SK-N-SH (cell line): ENCODE data around the gene NKX2-3. TPM values are rescaled to one million over a fixed set of nuclear protein-coding genes. Genes with fewer than 3 reads are reported as not detected.

Experiments used
- CTCF ChIA-PET: fragments of 300-600, 350-600 bp; formaldehyde crosslinking; extraction: SDS; loops from one replicate; lab custom pipeline; 2021; lab: Yijun Ruan, JAX
- POLR2A ChIA-PET: fragments of 350-600 bp; sonication (Branson Sonifier 250); formaldehyde crosslinking; extraction: SDS; loops from one replicate; lab custom pipeline; 2020; ENCODE audit warnings: antibody characterized with exemption, inconsistent platforms; lab: Yijun Ruan, JAX
- DNase-seq: peaks from one replicate; pipeline ENCODE4 v3.0.0; 2012
- H2AFZ ChIP-seq: fragments of 200-600 bp; sonication (generic); 2 replicates; pipeline ENCODE4 v1.8.1; 2016; ENCODE audit warnings: antibody characterized with exemption, mild to moderate bottlenecking, low read depth
- H3F3A ChIP-seq: fragments of 200-600 bp; sonication (generic); replicated peaks from 2 replicates; pipeline ENCODE3; 2016; ENCODE audit warnings: antibody characterized with exemption, mild to moderate bottlenecking; ENCODE audit not compliant: insufficient read depth
- H3K27ac ChIP-seq, 2 experiments: fragments of 200-500 bp in 1 of 2; fragments of 200-600 bp in 1 of 2; sonication (Bioruptor generic) in 1 of 2; sonication (generic), shearing (Covaris generic) in 1 of 2; 2 replicates each; pipeline versions ENCODE4 v1.5.1 to v1.6.1; 2014 to 2016; ENCODE audit warnings: low read depth in 2 of 2, inconsistent platforms in 1 of 2, low read length in 1 of 2, mild to moderate bottlenecking in 1 of 2, mixed read lengths in 1 of 2
- H3K27me3 ChIP-seq: fragments of 200-600 bp; sonication (generic), shearing (Covaris generic); 2 replicates; pipeline ENCODE4 v1.6.1; 2016; ENCODE audit warnings: mixed run types; ENCODE audit not compliant: insufficient read depth
- H3K36me3 ChIP-seq, 2 experiments: fragments of 200-500 bp in 1 of 2; fragments of 200-600 bp in 1 of 2; sonication (Bioruptor generic) in 1 of 2; sonication (generic) in 1 of 2; replicated peaks in 1 of 2; 2 replicates each; pipeline versions ENCODE3 to v1.5.1; 2014 to 2016; ENCODE audit warnings: low read length in 1 of 2, mild to moderate bottlenecking in 1 of 2; ENCODE audit not compliant: insufficient read depth in 2 of 2, control insufficient read depth in 1 of 2
- H3K4me1 ChIP-seq, 2 experiments: fragments of 200-500 bp in 1 of 2; fragments of 200-600 bp in 1 of 2; sonication (Bioruptor generic) in 1 of 2; sonication (generic), shearing (Covaris generic) in 1 of 2; 2 replicates each; pipeline versions ENCODE4 v1.5.1 to v1.6.1; 2014 to 2016; ENCODE audit warnings: low read depth in 1 of 2, low read length in 1 of 2, mixed run types in 1 of 2; ENCODE audit not compliant: insufficient read depth in 2 of 2, control insufficient read depth in 1 of 2
- H3K4me2 ChIP-seq: fragments of 200-600 bp; sonication (generic), shearing (Covaris generic); 2 replicates; pipeline ENCODE4 v1.6.1; 2017; ENCODE audit warnings: mixed run types
- H3K4me3 ChIP-seq, 2 experiments: fragments of 200-500 bp in 1 of 2; fragments of 200-600 bp in 1 of 2; sonication (Bioruptor generic) in 1 of 2; sonication (generic), shearing (Covaris generic) in 1 of 2; 2 replicates each; pipeline versions ENCODE4 v1.5.1 to v1.8.1; 2014 to 2016; ENCODE audit warnings: low read depth in 2 of 2, inconsistent platforms in 1 of 2, low read length in 1 of 2, mild to moderate bottlenecking in 1 of 2, mixed read lengths in 1 of 2, moderate library complexity in 1 of 2
- H3K79me2 ChIP-seq: fragments of 200-600 bp; sonication (generic); 2 replicates; pipeline ENCODE4 v1.8.1; 2017; ENCODE audit warnings: mild to moderate bottlenecking; ENCODE audit not compliant: insufficient read depth
- H3K9ac ChIP-seq: fragments of 200-600 bp; sonication (generic); 2 replicates; pipeline ENCODE4 v1.6.1; 2017; ENCODE audit warnings: mixed run types
- H3K9me2 ChIP-seq: fragments of 200-600 bp; sonication (generic); 2 replicates; pipeline ENCODE4 v1.6.1; 2017; ENCODE audit warnings: mixed run types
- H3K9me3 ChIP-seq: fragments of 200-600 bp; sonication (generic); 2 replicates; pipeline ENCODE4 v1.6.1; 2017; ENCODE audit warnings: mixed run types, mild to moderate bottlenecking, moderate library complexity
- H4K20me1 ChIP-seq: fragments of 200-600 bp; sonication (generic); 2 replicates; pipeline ENCODE4 v1.6.1; 2017; ENCODE audit warnings: mild to moderate bottlenecking, mixed run types; ENCODE audit not compliant: insufficient read depth
- ELF1 ChIP-seq: IDR thresholded peaks from 2 replicates; pipeline ENCODE4 v1.4.0; 2012
- EZH2phosphoT487 ChIP-seq: fragments of 200-600 bp; sonication (generic); IDR thresholded peaks from 2 replicates; pipeline ENCODE4 v1.6.1; 2017; ENCODE audit warnings: low read depth, mixed run types, mild to moderate bottlenecking, antibody characterized with exemption, moderate library complexity, borderline replicate concordance
- FOXM1 ChIP-seq: IDR thresholded peaks from 2 replicates; pipeline ENCODE4 v1.4.0; 2012; ENCODE audit warnings: low read depth, mild to moderate bottlenecking
- GABPA ChIP-seq: IDR thresholded peaks from 2 replicates; pipeline ENCODE4 v1.4.0; 2012; ENCODE audit warnings: low read depth, mild to moderate bottlenecking
- GATA2 ChIP-seq: sonication (generic); formaldehyde crosslinking; IDR thresholded peaks from 2 replicates; pipeline ENCODE4 v1.5.0; 2020; ENCODE audit warnings: mild to moderate bottlenecking, missing genetic modification reagents
- NRF1 ChIP-seq: IDR thresholded peaks from 2 replicates; pipeline ENCODE4 v1.6.1; 2012; ENCODE audit warnings: low read depth, mild to moderate bottlenecking, low read length
- POLR2AphosphoS5 ChIP-seq: IDR thresholded peaks from 2 replicates; pipeline ENCODE4 v1.6.1; 2012; ENCODE audit warnings: low read depth, low read length
- RCOR1 ChIP-seq: fragments of 150-350 bp; IDR thresholded peaks from 2 replicates; pipeline ENCODE4 v1.6.1; 2017; ENCODE audit warnings: antibody characterized with exemption, low read length
- RFX5 ChIP-seq: IDR thresholded peaks from 2 replicates; pipeline ENCODE4 v1.6.1; 2012; ENCODE audit warnings: mild to moderate bottlenecking, improper control_type of control experiment, low read length
- RXRA ChIP-seq: IDR thresholded peaks from 2 replicates; pipeline ENCODE4 v1.4.0; 2012; ENCODE audit warnings: low read depth, mild to moderate bottlenecking, borderline replicate concordance
- SMC3 ChIP-seq: IDR thresholded peaks from 2 replicates; pipeline ENCODE4 v1.6.1; 2012; ENCODE audit warnings: low read depth, low read length, improper control_type of control experiment
- TAF1 ChIP-seq: IDR thresholded peaks from 2 replicates; pipeline ENCODE4 v1.6.1; 2012; ENCODE audit warnings: low read depth, mild to moderate bottlenecking, low read length, moderate library complexity, borderline replicate concordance
- TCF12 ChIP-seq: IDR thresholded peaks from 2 replicates; pipeline ENCODE4 v1.4.0; 2012
- YY1 ChIP-seq: IDR thresholded peaks from 2 replicates; pipeline ENCODE4 v1.4.0; 2012; ENCODE audit warnings: low read depth, mild to moderate bottlenecking
- WGBS: methylation state at CpG from one replicate; pipeline ENCODE4 v1.1.6; 2017; ENCODE audit warnings: low lambda C conversion rate; 5-methylcytosine and 5-hydroxymethylcytosine counted together
- polyA plus RNA-seq, 3 experiments: library from polyadenylated mRNA; depleted of rRNA; stranded (reverse); fragments of >200 nt; gene quantifications; 2 replicates each; pipeline ENCODE4 v1.2.3, GENCODE V29; 2012
- TF ChIP-seq, protein P1 (sequence below): fragments of 150-350 bp; IDR thresholded peaks from 2 replicates; pipeline ENCODE4 v1.6.1; 2016; ENCODE audit warnings: mild to moderate bottlenecking, low read depth, low read length
- TF ChIP-seq, protein P2 (sequence below): fragments of 200-600 bp; sonication (generic); IDR thresholded peaks from 2 replicates; pipeline ENCODE4 v1.6.1; 2017; ENCODE audit warnings: antibody characterized with exemption, mild to moderate bottlenecking, moderate library complexity
- TF ChIP-seq, protein P3 (sequence below): IDR thresholded peaks from 2 replicates; pipeline ENCODE4 v1.4.0; 2012; ENCODE audit warnings: low read depth, borderline replicate concordance
- TF ChIP-seq, protein P4 (sequence below): IDR thresholded peaks from 2 replicates; pipeline ENCODE4; 2012
- TF ChIP-seq, protein P5 (sequence below): IDR thresholded peaks from 2 replicates; pipeline ENCODE4 v1.6.1; 2012; ENCODE audit warnings: mild to moderate bottlenecking, low read depth, low read length, moderate library complexity

Gene NKX2-3
- polyA plus RNA-seq, 1 of the 3 experiments (the other 2 are of a cell fraction), result not detected

DNA sequence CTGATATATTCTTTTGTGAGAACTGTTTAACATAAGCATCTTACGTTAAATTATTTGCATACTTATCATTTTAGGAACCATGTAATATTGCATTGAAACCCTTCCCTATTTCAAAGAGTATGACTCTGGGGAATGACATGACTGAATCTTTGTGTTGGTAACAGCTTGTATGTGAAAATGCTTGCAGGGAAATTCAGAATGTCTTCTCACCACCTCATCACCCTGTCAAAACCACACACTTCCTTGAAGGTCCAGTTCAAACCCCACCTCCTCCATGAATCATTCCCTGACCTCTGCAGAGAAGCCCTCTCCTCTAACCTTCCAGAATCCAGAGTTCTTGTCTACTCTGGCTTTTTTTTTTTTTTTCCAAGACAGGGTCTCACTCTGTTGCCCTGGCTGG lies 26.3 kb upstream of the NKX2-3 start:
- 4% methylated on average over 1 of the region's 1 CpG for WGBS
- H4K20me1 ChIP-seq, result no peaks in the 10 kb centered on the region
- no peaks in the 10 kb centered on the region for H3K79me2 ChIP-seq
- DNase-seq, result no peak
- no peak overlapping the region for H3K4me2 ChIP-seq
- TF ChIP-seq SMC3, result no peak
- TF ChIP-seq, protein P1, sequence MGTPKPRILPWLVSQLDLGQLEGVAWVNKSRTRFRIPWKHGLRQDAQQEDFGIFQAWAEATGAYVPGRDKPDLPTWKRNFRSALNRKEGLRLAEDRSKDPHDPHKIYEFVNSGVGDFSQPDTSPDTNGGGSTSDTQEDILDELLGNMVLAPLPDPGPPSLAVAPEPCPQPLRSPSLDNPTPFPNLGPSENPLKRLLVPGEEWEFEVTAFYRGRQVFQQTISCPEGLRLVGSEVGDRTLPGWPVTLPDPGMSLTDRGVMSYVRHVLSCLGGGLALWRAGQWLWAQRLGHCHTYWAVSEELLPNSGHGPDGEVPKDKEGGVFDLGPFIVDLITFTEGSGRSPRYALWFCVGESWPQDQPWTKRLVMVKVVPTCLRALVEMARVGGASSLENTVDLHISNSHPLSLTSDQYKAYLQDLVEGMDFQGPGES, result no peak
- no peak for TF ChIP-seq FOXM1
- TF ChIP-seq, protein P2, sequence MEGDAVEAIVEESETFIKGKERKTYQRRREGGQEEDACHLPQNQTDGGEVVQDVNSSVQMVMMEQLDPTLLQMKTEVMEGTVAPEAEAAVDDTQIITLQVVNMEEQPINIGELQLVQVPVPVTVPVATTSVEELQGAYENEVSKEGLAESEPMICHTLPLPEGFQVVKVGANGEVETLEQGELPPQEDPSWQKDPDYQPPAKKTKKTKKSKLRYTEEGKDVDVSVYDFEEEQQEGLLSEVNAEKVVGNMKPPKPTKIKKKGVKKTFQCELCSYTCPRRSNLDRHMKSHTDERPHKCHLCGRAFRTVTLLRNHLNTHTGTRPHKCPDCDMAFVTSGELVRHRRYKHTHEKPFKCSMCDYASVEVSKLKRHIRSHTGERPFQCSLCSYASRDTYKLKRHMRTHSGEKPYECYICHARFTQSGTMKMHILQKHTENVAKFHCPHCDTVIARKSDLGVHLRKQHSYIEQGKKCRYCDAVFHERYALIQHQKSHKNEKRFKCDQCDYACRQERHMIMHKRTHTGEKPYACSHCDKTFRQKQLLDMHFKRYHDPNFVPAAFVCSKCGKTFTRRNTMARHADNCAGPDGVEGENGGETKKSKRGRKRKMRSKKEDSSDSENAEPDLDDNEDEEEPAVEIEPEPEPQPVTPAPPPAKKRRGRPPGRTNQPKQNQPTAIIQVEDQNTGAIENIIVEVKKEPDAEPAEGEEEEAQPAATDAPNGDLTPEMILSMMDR, result no peak
- no peak for TF ChIP-seq POLR2AphosphoS5
- no peak for TF ChIP-seq RCOR1
- TF ChIP-seq, protein P3, sequence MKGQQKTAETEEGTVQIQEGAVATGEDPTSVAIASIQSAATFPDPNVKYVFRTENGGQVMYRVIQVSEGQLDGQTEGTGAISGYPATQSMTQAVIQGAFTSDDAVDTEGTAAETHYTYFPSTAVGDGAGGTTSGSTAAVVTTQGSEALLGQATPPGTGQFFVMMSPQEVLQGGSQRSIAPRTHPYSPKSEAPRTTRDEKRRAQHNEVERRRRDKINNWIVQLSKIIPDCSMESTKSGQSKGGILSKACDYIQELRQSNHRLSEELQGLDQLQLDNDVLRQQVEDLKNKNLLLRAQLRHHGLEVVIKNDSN, result no peak
- TF ChIP-seq RFX5, result no peak
- TF ChIP-seq ELF1, result no peak
- TF ChIP-seq, protein P4, sequence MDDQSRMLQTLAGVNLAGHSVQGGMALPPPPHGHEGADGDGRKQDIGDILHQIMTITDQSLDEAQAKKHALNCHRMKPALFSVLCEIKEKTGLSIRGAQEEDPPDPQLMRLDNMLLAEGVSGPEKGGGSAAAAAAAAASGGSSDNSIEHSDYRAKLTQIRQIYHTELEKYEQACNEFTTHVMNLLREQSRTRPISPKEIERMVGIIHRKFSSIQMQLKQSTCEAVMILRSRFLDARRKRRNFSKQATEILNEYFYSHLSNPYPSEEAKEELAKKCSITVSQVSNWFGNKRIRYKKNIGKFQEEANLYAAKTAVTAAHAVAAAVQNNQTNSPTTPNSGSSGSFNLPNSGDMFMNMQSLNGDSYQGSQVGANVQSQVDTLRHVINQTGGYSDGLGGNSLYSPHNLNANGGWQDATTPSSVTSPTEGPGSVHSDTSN, result no peak
- no peak for TF ChIP-seq RXRA
- TF ChIP-seq YY1, result no peak
- no peak for TF ChIP-seq TAF1
- no peaks in the 10 kb centered on the region for H3K9me2 ChIP-seq
- H3K9ac ChIP-seq, result no peak overlapping the region
- no peaks in the 10 kb centered on the region for H3K9me3 ChIP-seq
- no peak overlapping the region for H3K27ac ChIP-seq
- no peak overlapping the region for H2AFZ ChIP-seq
- H3K36me3 ChIP-seq, result no peaks in the 10 kb centered on the region
- H3F3A ChIP-seq, result no peaks in the 10 kb centered on the region
- no peaks in the 10 kb centered on the region for H3K4me1 ChIP-seq
- POLR2A ChIA-PET, result no interaction called here
- peaks cover 20% of the 10 kb centered on the region; the same call in 1 of the 2 replicates for H3K27me3 ChIP-seq
- CTCF ChIA-PET, result no interaction called here
- H3K4me3 ChIP-seq, result no peak overlapping the region

DNA sequence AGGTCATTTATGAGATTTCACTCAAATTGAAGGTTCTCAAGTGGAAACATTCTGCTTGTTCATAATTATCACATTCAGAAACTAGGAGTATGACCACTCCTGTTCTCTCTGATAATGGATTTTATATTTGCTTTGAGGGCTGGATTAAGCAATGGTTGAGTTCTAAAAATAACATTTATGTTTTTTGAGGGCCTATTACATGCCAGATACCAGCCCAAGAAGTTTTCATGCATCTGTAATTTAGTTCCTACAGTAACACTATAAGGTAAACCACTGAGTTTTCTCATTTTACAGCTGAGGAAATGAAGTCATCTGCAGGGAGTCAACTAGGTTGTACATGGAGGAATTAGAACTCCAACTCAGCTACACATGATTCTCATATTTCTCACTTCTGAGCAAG lies 25.5 kb upstream of the NKX2-3 start:
- H3K9me2 ChIP-seq, result no peaks in the 10 kb centered on the region
- H3K9me3 ChIP-seq, result no peaks in the 10 kb centered on the region
- CTCF ChIA-PET, result no interaction called here
- H3F3A ChIP-seq, result no peaks in the 10 kb centered on the region
- H3K9ac ChIP-seq, result no peak overlapping the region
- H3K79me2 ChIP-seq, result no peaks in the 10 kb centered on the region
- H3K4me3 ChIP-seq, result no peak overlapping the region
- no peaks in the 10 kb centered on the region for H3K36me3 ChIP-seq
- H4K20me1 ChIP-seq, result no peaks in the 10 kb centered on the region
- H3K4me1 ChIP-seq, result no peaks in the 10 kb centered on the region
- no peak for DNase-seq
- peaks cover 16% of the 10 kb centered on the region; the same call in 1 of the 2 replicates for H3K27me3 ChIP-seq
- POLR2A ChIA-PET, result no interaction called here
- H2AFZ ChIP-seq, result no peak overlapping the region
- no peak overlapping the region for H3K4me2 ChIP-seq
- no peak overlapping the region for H3K27ac ChIP-seq
- no peak for TF ChIP-seq POLR2AphosphoS5
- no peak for TF ChIP-seq FOXM1
- TF ChIP-seq GATA2 (CRISPR knock-in tag), result no peak
- TF ChIP-seq, protein P1, result no peak
- TF ChIP-seq NRF1, result no peak
- no peak for TF ChIP-seq RCOR1
- TF ChIP-seq SMC3, result no peak
- no peak for TF ChIP-seq GABPA
- TF ChIP-seq, protein P5, sequence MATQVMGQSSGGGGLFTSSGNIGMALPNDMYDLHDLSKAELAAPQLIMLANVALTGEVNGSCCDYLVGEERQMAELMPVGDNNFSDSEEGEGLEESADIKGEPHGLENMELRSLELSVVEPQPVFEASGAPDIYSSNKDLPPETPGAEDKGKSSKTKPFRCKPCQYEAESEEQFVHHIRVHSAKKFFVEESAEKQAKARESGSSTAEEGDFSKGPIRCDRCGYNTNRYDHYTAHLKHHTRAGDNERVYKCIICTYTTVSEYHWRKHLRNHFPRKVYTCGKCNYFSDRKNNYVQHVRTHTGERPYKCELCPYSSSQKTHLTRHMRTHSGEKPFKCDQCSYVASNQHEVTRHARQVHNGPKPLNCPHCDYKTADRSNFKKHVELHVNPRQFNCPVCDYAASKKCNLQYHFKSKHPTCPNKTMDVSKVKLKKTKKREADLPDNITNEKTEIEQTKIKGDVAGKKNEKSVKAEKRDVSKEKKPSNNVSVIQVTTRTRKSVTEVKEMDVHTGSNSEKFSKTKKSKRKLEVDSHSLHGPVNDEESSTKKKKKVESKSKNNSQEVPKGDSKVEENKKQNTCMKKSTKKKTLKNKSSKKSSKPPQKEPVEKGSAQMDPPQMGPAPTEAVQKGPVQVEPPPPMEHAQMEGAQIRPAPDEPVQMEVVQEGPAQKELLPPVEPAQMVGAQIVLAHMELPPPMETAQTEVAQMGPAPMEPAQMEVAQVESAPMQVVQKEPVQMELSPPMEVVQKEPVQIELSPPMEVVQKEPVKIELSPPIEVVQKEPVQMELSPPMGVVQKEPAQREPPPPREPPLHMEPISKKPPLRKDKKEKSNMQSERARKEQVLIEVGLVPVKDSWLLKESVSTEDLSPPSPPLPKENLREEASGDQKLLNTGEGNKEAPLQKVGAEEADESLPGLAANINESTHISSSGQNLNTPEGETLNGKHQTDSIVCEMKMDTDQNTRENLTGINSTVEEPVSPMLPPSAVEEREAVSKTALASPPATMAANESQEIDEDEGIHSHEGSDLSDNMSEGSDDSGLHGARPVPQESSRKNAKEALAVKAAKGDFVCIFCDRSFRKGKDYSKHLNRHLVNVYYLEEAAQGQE, result no peak
- TF ChIP-seq RXRA, result no peak
- no peak for TF ChIP-seq EZH2phosphoT487
- no peak for TF ChIP-seq YY1
- no peak for TF ChIP-seq TCF12
